ENCODE measurements around the gene ARSK. TPM values are rescaled to one million over a fixed set of nuclear protein-coding genes. Genes with fewer than 3 reads are reported as not detected.

Gene ARSK
- total RNA-seq, 4 donors from 2014 or later, result 4.1 to 28.2 (median 12.9) TPM

DNA sequence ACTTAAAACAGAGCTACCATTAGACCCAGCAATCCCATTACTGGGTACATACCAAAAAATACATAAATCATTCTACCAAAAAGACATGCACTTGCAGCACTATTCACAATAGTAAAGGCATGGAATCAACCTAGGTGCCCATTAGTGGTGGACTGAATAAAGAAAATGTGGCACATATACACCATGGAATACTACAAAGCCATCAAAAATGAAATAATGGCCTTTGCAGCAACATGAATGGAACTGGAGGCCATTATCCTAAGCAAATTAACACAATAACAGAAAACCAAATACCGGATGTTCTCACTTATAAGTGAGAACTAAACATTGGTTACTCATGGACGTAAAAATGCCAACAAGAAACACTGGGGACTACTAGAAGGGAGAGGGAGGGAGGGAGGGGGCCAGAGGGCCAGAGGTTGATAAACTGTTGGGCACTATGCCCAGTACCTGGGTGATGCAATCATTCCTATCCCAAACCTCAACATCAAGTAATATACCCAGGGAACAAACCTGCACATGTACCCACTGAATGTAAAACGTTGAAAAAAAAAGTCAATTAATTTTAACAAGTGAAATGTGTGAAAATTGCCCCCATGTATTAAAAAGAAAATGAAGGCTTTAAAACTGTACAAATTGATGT lies 40.5 kb downstream of the ARSK start:
- H3K4me1 ChIP-seq, result no peaks in the 10 kb centered on the region
- no peak overlapping the region for H3K27ac ChIP-seq
- no peak overlapping the region for H3K4me3 ChIP-seq
- TF ChIP-seq, protein P1, sequence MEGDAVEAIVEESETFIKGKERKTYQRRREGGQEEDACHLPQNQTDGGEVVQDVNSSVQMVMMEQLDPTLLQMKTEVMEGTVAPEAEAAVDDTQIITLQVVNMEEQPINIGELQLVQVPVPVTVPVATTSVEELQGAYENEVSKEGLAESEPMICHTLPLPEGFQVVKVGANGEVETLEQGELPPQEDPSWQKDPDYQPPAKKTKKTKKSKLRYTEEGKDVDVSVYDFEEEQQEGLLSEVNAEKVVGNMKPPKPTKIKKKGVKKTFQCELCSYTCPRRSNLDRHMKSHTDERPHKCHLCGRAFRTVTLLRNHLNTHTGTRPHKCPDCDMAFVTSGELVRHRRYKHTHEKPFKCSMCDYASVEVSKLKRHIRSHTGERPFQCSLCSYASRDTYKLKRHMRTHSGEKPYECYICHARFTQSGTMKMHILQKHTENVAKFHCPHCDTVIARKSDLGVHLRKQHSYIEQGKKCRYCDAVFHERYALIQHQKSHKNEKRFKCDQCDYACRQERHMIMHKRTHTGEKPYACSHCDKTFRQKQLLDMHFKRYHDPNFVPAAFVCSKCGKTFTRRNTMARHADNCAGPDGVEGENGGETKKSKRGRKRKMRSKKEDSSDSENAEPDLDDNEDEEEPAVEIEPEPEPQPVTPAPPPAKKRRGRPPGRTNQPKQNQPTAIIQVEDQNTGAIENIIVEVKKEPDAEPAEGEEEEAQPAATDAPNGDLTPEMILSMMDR (IDR thresholded peaks at IDR 0.05), result no peak
- TF ChIP-seq POLR2A (IDR thresholded peaks at IDR 0.05), result no peak
- H3K27me3 ChIP-seq, result no peaks in the 10 kb centered on the region
- no peak for DNase-seq
- no peaks in the 10 kb centered on the region for H3K9me3 ChIP-seq
- no peaks in the 10 kb centered on the region for H3K36me3 ChIP-seq
- intact Hi-C loops (cut with DNase I; ENCODE audit: low total_unique reads), result no loop called here

DNA sequence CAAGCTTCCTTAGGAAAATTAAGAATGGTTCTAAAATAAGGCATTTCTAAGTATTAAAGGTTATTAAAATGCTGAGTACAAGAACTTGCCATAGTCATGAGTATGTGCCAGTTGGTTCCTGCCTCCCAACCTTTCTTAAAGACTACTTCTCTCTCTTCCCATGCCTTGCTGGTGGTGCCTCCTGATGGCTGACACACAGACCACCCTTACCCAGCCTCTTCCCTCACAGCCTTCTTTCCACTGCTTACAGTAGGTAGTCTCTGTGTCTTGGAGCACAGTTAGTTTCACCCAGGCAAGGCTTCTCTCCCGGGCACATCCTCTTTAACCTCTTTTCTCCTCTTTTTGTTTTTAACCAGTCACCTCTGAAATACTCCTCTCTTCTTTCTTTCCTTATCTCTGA lies 44.4 kb downstream of the ARSK start:
- no peak for DNase-seq
- Histone ChIP-seq H3K36me3 (no peaks in the 10 kb centered on the region), H3K4me1 (no peaks in the 10 kb centered on the region), H3K27ac (no peak overlapping the region), H3K4me3 (no peak overlapping the region), H3K27me3 (no peaks in the 10 kb centered on the region), H3K9me3 (no peaks in the 10 kb centered on the region)
- TF ChIP-seq, protein P1 (IDR thresholded peaks at IDR 0.05), result no peak
- no peak for TF ChIP-seq POLR2A (IDR thresholded peaks at IDR 0.05)
- intact Hi-C loops (cut with DNase I; ENCODE audit: low total_unique reads), result no loop called here

DNA sequence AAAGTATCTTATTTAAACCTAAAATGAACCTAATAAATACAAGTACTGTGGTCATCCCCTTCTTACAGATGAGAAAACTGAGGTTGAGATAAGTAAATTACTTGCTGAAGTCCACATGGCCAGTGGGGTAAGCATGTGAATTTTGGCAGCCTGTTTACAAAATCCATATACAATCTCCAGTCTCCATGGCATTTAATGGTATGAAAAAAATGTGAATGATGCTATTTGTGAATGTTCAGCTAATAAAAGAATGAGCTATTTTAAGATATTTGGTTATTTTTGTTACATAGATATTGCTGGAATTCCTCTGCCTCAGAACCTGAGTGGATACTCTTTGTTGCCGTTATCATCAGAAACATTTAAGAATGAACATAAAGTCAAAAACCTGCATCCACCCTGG lies 45.7 kb downstream of the ARSK start:
- no peak for DNase-seq
- TF ChIP-seq, protein P1 (IDR thresholded peaks at IDR 0.05), result no peak
- TF ChIP-seq POLR2A (IDR thresholded peaks at IDR 0.05), result no peak
- no peaks in the 10 kb centered on the region for H3K4me1 ChIP-seq
- no peak overlapping the region for H3K4me3 ChIP-seq
- H3K36me3 ChIP-seq, result no peaks in the 10 kb centered on the region
- no peaks in the 10 kb centered on the region for H3K27me3 ChIP-seq
- intact Hi-C loops (cut with DNase I; ENCODE audit: low total_unique reads), result no loop called here
- H3K27ac ChIP-seq, result no peak overlapping the region
- no peaks in the 10 kb centered on the region for H3K9me3 ChIP-seq

DNA sequence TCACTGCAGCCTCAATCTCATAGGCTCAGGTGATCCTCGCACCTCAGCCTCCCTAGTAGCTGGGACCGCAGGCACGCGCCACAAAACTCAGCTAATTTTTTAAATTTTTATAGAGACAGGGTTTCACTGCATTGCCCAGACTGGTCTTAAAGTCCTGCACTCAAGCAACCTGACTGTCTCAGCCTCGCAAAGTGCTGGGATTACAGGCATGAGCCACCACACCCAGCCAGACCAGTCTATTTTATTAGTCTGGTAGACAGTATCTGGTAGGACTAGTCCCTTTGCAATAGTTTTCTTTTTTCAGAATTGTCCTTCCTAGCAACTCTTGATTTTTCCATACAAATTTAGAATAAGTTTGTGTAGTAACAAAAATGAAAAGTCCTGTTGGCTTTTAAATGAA lies 50.9 kb downstream of the ARSK start:
- intact Hi-C loops (cut with DNase I; ENCODE audit: low total_unique reads), result no loop called here

DNA sequence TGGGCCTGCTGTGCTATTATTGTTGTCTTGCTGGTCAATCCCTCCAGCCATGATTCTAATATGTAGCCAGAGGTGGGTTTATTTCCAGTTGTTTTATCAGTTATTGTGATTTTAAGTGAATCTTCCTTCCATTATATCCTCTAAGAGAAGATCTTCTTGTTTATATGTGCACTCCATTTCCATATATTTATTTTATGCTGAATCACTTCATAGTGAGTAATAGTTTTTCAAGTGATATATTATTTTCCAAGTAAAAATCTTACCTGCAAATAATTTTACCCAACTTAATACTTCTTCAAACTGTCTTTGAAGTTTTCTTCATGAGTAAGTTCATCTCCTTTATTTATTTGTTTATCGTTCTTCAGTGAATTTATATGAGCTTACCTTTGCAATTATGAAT lies 51.5 kb downstream of the ARSK start:
- no peak for DNase-seq
- Histone ChIP-seq H3K4me3 (no peak overlapping the region), H3K9me3 (no peaks in the 10 kb centered on the region), H3K27me3 (no peaks in the 10 kb centered on the region), H3K27ac (no peak overlapping the region), H3K36me3 (no peaks in the 10 kb centered on the region), H3K4me1 (no peaks in the 10 kb centered on the region)
- intact Hi-C loops (cut with DNase I; ENCODE audit: low total_unique reads), result no loop called here
- TF ChIP-seq, protein P1 (IDR thresholded peaks at IDR 0.05), result no peak
- TF ChIP-seq POLR2A (IDR thresholded peaks at IDR 0.05), result no peak

More for the DNA sequence above, 50.9 kb downstream of the ARSK start:
- no peaks in the 10 kb centered on the region for H3K36me3 ChIP-seq
- no peak overlapping the region for H3K27ac ChIP-seq
- no peak for DNase-seq
- H3K9me3 ChIP-seq, result no peaks in the 10 kb centered on the region
- TF ChIP-seq, protein P1 (IDR thresholded peaks at IDR 0.05), result no peak
- TF ChIP-seq POLR2A (IDR thresholded peaks at IDR 0.05), result no peak
- no peaks in the 10 kb centered on the region for H3K4me1 ChIP-seq
- H3K27me3 ChIP-seq, result no peaks in the 10 kb centered on the region
- no peak overlapping the region for H3K4me3 ChIP-seq

Measured in uterus (tissue), 4 donors.